ENCODE data around the gene ARHGAP6.

Gene ARHGAP6

GRCh38 chrX:11683057-11683456 is 17.3 kb upstream of the ARHGAP6 start:
- TF ChIP-seq NFIC (IDR thresholded peaks at IDR 0.05) (no peak), TAF1 (IDR thresholded peaks at IDR 0.05; ENCODE audit: low read depth) (no peak), ZBTB7A (IDR thresholded peaks at IDR 0.05; ENCODE audit: low read depth) (no peak), CEBPB (IDR thresholded peaks at IDR 0.05) (no peak), REST (IDR thresholded peaks at IDR 0.05; ENCODE audit: low read depth) (no peak), CREB1 (IDR thresholded peaks at IDR 0.05; ENCODE audit: low read depth) (no peak), USF1 (IDR thresholded peaks at IDR 0.05) (no peak), FOXM1 (IDR thresholded peaks at IDR 0.05; ENCODE audit: borderline replicate concordance, low read depth) (no peak), TEAD4 (IDR thresholded peaks at IDR 0.05) (no peak), RAD21 (IDR thresholded peaks at IDR 0.05; ENCODE audit: low read depth) (no peak), EP300 (IDR thresholded peaks at IDR 0.05; ENCODE audit: borderline replicate concordance) (no peak), YY1 (IDR thresholded peaks at IDR 0.05; ENCODE audit: low read depth) (no peak)
- TF ChIP-seq, protein P1, sequence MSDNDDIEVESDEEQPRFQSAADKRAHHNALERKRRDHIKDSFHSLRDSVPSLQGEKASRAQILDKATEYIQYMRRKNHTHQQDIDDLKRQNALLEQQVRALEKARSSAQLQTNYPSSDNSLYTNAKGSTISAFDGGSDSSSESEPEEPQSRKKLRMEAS (IDR thresholded peaks at IDR 0.05): no peak

DNA sequence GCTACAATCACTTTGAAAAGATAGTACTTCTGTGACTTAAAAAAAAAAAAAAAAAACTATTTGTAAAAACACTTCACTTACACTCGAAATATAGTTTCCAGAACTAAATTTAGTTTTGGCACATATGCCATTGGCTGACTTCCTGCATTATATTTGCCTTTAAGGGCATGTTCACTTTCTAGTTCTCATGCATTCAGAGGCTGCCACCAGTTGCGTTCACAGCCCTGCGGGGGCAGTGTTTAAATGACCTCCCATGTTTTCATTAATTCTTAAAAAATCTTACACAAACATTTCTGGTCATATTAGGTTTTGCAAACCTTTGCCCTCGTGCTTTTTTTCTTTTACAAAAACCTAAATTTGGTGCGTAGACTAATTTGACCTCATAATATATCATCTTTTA is 12.4 kb upstream of the ARHGAP6 start:
- TF ChIP-seq EP300 (IDR thresholded peaks at IDR 0.05; ENCODE audit: borderline replicate concordance) (no peak), ZBTB7A (IDR thresholded peaks at IDR 0.05; ENCODE audit: low read depth) (no peak), TAF1 (IDR thresholded peaks at IDR 0.05; ENCODE audit: low read depth) (no peak), YY1 (IDR thresholded peaks at IDR 0.05; ENCODE audit: low read depth) (no peak), CEBPB (IDR thresholded peaks at IDR 0.05) (no peak), NFIC (IDR thresholded peaks at IDR 0.05) (no peak), RAD21 (IDR thresholded peaks at IDR 0.05; ENCODE audit: low read depth) (no peak), EGR1 (IDR thresholded peaks at IDR 0.05) (no peak), TCF12 (IDR thresholded peaks at IDR 0.05; ENCODE audit: low read depth) (no peak), REST (IDR thresholded peaks at IDR 0.05; ENCODE audit: low read depth) (no peak), TEAD4 (IDR thresholded peaks at IDR 0.05) (no peak), FOXM1 (IDR thresholded peaks at IDR 0.05; ENCODE audit: borderline replicate concordance, low read depth) (no peak), CREB1 (IDR thresholded peaks at IDR 0.05; ENCODE audit: low read depth) (no peak), USF1 (IDR thresholded peaks at IDR 0.05) (no peak)
- TF ChIP-seq, protein P1 (IDR thresholded peaks at IDR 0.05): no peak

DNA sequence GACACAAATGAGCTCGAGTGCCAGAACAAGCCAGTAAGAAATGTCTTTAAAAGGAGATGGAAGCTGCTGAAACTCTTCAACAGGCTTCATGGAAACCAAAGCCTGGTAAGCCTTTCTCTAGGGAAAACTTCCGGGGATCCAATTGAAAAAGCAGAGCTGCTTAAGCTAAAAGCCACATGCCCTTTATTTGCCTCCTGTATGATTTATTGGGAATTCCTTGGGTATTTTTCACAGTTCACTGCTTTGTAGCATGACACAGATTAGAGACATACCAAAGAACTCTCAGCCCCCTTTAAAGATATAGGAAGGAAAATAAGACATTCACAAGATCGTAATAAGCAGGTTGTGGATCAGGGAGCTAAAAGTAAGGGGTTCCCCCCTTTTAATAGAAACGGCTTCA is 6.5 kb upstream of the ARHGAP6 start:
- no peak for TF ChIP-seq CREB1 (IDR thresholded peaks at IDR 0.05; ENCODE audit: low read depth)
- no peak for TF ChIP-seq EP300 (IDR thresholded peaks at IDR 0.05; ENCODE audit: borderline replicate concordance)
- no peak for TF ChIP-seq EGR1 (IDR thresholded peaks at IDR 0.05)
- TF ChIP-seq RAD21 (IDR thresholded peaks at IDR 0.05; ENCODE audit: low read depth): no peak
- no peak for TF ChIP-seq USF1 (IDR thresholded peaks at IDR 0.05)
- no peak for TF ChIP-seq REST (IDR thresholded peaks at IDR 0.05; ENCODE audit: low read depth)
- TF ChIP-seq, protein P1 (IDR thresholded peaks at IDR 0.05): no peak
- no peak for TF ChIP-seq TEAD4 (IDR thresholded peaks at IDR 0.05)
- TF ChIP-seq CEBPB (IDR thresholded peaks at IDR 0.05): no peak
- no peak for TF ChIP-seq NFIC (IDR thresholded peaks at IDR 0.05)
- TF ChIP-seq TAF1 (IDR thresholded peaks at IDR 0.05; ENCODE audit: low read depth): no peak
- TF ChIP-seq TCF12 (IDR thresholded peaks at IDR 0.05; ENCODE audit: low read depth): no peak
- TF ChIP-seq YY1 (IDR thresholded peaks at IDR 0.05; ENCODE audit: low read depth): no peak

DNA sequence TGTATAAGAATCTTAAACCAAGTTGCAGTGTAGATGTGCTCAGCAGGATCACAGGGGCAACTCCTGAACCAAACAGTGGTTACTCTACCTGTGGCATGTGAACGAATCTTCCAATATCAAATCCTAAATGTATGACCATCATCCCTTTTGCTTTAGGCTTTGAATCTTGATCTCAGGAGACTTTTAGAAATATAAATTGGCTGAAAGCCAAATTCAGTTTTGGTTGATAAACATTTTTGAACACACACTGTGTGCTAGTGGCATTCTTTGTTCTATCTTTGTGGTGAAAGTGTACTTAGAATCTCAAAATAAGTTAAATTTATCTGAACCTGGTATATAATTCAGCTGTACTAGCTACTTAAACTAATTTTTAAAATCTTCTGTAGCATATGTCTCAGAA is 4.6 kb upstream of the ARHGAP6 start:
- TF ChIP-seq USF1 (IDR thresholded peaks at IDR 0.05) (no peak), TEAD4 (IDR thresholded peaks at IDR 0.05) (no peak), EP300 (IDR thresholded peaks at IDR 0.05; ENCODE audit: borderline replicate concordance) (no peak), TCF12 (IDR thresholded peaks at IDR 0.05; ENCODE audit: low read depth) (no peak), ZBTB7A (IDR thresholded peaks at IDR 0.05; ENCODE audit: low read depth) (no peak), TAF1 (IDR thresholded peaks at IDR 0.05; ENCODE audit: low read depth) (no peak), CEBPB (IDR thresholded peaks at IDR 0.05) (no peak), NFIC (IDR thresholded peaks at IDR 0.05) (no peak), YY1 (IDR thresholded peaks at IDR 0.05; ENCODE audit: low read depth) (no peak), EGR1 (IDR thresholded peaks at IDR 0.05) (no peak), RAD21 (IDR thresholded peaks at IDR 0.05; ENCODE audit: low read depth) (no peak), FOXM1 (IDR thresholded peaks at IDR 0.05; ENCODE audit: borderline replicate concordance, low read depth) (no peak), CREB1 (IDR thresholded peaks at IDR 0.05; ENCODE audit: low read depth) (no peak), REST (IDR thresholded peaks at IDR 0.05; ENCODE audit: low read depth) (no peak)
- TF ChIP-seq, protein P1 (IDR thresholded peaks at IDR 0.05): no peak
